Prostate gland (tissue), 2 donors: ENCODE results near the gene C4orf50.

Experiments used
- POLR2A ChIP-seq: fragments of 450-650 bp; IDR thresholded peaks from one replicate; pipeline ENCODE4 v1.6.1; 2016; ENCODE audit warnings: antibody characterized with exemption, mild to moderate bottlenecking
- POLR2AphosphoS5 ChIP-seq: sonication (generic); formaldehyde crosslinking; IDR thresholded peaks from one replicate; pipeline ENCODE4 v1.6.1; 2017; ENCODE audit warnings: antibody characterized with exemption
- TF ChIP-seq, protein P1 (sequence below), 4 experiments: fragments of 200-600 bp in 2 of 4; fragments of 450-650 bp in 2 of 4; sonication (generic) in 2 of 4; IDR thresholded peaks; 1 replicate in 3 of 4; 2 replicates in 1 of 4; pipeline ENCODE4 v1.5.1; 2016 to 2019; ENCODE audit warnings: antibody characterized with exemption in 4 of 4, mild to moderate bottlenecking in 2 of 4, moderate library complexity in 2 of 4

DNA sequence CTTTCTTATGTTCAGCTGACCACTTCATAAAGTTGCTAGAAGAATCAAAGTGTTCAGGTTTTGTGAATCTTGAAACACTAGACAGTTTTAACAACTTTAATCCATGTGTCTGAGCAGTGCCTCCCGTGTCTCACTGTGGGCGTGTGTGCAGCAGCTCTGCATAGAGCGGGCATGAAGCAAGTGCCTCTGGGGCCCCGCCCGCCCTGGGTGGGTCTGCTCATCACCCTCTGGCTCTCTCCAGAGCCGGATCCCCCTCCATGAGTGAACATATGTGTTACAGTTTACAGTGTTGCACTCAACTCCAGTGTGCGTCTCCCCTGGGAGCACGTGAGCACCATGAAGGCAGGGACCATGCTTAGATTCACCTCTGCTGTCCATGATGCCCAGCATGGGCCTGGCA is 87.8 kb downstream of the C4orf50 start:
- TF ChIP-seq POLR2AphosphoS5: no peak
- TF ChIP-seq POLR2A: no peak
- TF ChIP-seq, protein P1, sequence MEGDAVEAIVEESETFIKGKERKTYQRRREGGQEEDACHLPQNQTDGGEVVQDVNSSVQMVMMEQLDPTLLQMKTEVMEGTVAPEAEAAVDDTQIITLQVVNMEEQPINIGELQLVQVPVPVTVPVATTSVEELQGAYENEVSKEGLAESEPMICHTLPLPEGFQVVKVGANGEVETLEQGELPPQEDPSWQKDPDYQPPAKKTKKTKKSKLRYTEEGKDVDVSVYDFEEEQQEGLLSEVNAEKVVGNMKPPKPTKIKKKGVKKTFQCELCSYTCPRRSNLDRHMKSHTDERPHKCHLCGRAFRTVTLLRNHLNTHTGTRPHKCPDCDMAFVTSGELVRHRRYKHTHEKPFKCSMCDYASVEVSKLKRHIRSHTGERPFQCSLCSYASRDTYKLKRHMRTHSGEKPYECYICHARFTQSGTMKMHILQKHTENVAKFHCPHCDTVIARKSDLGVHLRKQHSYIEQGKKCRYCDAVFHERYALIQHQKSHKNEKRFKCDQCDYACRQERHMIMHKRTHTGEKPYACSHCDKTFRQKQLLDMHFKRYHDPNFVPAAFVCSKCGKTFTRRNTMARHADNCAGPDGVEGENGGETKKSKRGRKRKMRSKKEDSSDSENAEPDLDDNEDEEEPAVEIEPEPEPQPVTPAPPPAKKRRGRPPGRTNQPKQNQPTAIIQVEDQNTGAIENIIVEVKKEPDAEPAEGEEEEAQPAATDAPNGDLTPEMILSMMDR (IDR thresholded peaks at IDR 0.05): no peak
